ENCODE measurements around the gene SCN9A. TPM values are rescaled to one million over a fixed set of nuclear protein-coding genes. Genes with fewer than 3 reads are reported as not detected.

The SCN9A gene
- total RNA-seq = under 1 TPM; 0.14 to 0.17 TPM
- polyA plus RNA-seq (2013, experiment 1 of 2) = 0.42 TPM
- polyA plus RNA-seq (2013, experiment 2 of 2) = 0.23 TPM
- 0 to 4.3 (median 0.13) reads per million in 172 experiments for total RNA-seq

DNA sequence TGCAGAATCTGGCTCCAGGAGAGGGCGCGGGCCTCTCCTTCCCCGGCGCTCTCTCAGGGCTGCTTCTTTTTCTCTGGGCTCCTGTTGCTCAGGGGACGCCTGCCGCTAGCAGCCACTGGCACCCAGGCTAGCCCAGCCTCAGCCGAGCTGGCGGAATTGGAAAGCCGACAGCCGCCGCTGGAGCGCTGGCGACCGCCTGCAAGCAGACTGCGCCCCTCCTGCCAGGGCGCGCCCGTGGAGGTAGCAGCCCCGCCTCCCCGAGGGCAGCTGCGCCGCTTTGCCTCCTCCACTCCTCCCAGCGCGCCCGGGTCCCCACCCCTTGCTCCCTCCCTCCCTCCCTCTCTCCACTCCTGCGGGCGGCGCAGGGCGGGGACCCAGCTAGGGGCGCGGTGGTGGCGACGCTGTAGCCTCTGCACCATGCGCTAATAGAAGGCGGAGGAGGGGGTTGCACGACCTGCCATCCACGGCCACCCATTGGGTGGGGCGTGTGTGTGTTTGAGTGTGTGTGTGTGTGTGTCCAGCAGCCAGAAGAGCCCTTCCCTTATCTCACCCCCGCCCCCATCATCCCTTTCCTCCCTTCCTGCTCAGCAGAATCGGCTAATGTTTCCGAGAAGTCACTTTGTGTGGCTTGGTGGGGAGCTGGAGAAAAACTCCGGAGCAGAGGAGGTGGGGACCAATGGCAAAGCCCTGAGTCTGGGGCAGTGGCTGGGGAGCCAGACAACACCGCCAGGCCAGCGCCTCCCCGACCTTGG is at the start of gene SCN9A:
Gene SCN9A (minus strand): TSS at position 209 of the 752 bp plus-strand sequence. CDS start 64,188 bp downstream, outside the sequence.
- peaks cover 7 to 14% of the 10 kb centered on the region in 2 experiments for H3K27me3 ChIP-seq (ENCODE audit: control insufficient read depth in 1 of 2, insufficient read depth in 2 of 2, low read length in 2 of 2)
- peaks cover 0 to 11% of the 10 kb centered on the region in 2 experiments for H3K9me3 ChIP-seq (ENCODE audit: control insufficient read depth in 1 of 2, insufficient read depth in 1 of 2, low read length in 2 of 2)
- H3K36me3 ChIP-seq (ENCODE audit: insufficient read depth, low read length) = no peaks in the 10 kb centered on the region
- DNase-seq (peak in 5 of 14 experiments; percentile 5 to 40 (median 9)), ATAC-seq (ENCODE audit: poor library complexity) (peak; percentile 63)
- TF ChIP-seq, protein P1, sequence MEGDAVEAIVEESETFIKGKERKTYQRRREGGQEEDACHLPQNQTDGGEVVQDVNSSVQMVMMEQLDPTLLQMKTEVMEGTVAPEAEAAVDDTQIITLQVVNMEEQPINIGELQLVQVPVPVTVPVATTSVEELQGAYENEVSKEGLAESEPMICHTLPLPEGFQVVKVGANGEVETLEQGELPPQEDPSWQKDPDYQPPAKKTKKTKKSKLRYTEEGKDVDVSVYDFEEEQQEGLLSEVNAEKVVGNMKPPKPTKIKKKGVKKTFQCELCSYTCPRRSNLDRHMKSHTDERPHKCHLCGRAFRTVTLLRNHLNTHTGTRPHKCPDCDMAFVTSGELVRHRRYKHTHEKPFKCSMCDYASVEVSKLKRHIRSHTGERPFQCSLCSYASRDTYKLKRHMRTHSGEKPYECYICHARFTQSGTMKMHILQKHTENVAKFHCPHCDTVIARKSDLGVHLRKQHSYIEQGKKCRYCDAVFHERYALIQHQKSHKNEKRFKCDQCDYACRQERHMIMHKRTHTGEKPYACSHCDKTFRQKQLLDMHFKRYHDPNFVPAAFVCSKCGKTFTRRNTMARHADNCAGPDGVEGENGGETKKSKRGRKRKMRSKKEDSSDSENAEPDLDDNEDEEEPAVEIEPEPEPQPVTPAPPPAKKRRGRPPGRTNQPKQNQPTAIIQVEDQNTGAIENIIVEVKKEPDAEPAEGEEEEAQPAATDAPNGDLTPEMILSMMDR (IDR thresholded peaks at IDR 0.05) = no peak
- ChIA-PET CTCF (no interaction called here), POLR2A (no interaction called here)
- no peak within 1 kb of the TSS for H3K27ac Mint-ChIP-seq
- no peaks in the 10 kb centered on the region for H3K36me3 Mint-ChIP-seq (ENCODE audit: low read depth)
- no peaks in the 10 kb centered on the region for H3K9me3 Mint-ChIP-seq
- intact Hi-C loops (cut with DNase I, micrococcal nuclease) = no loop called here
- peak within 1 kb of the TSS; percentile 30 for H3K4me3 ChIP-seq (ENCODE audit: low read length)
- peak within 1 kb of the TSS; percentile 77 for H3K4me3 Mint-ChIP-seq
- H3K4me1 Mint-ChIP-seq (ENCODE audit: low read depth) = peaks cover 20% of the 10 kb centered on the region
- H3K27ac ChIP-seq (ENCODE audit: low read depth in 1 of 2, low read length in 2 of 2) = no peak within 1 kb of the TSS
- H3K4me1 ChIP-seq (ENCODE audit: insufficient read depth, low read length) = peaks cover 5% of the 10 kb centered on the region
- peaks cover 41% of the 10 kb centered on the region for H3K27me3 Mint-ChIP-seq

DNA sequence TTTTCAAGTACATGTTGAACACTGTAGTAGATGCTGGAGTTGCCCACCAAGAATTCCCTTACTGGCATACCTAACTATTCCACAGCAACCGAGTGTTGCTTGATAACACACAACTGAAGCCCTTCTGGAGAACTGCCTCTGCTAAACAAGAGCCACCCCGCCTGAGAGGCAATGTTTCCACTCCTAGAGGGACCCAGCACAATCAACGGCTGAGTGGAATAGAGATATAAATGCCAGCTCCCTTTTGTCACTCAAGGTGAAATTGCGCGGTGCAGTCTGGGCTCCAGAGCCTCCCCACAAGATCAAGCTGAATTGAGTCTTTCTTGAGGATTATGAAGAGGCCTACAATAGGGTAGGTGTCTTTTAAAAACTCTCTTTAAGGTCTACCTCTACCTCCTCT is 49.1 kb upstream of the SCN9A start:
- CTCF ChIA-PET = no interaction called here
- DNase-seq = no peak
- H3K36me3 ChIP-seq (ENCODE audit: insufficient read depth, low read length) = no peaks in the 10 kb centered on the region
- POLR2A ChIA-PET = no interaction called here
- no peak overlapping the region for H3K27ac Mint-ChIP-seq
- intact Hi-C loops (cut with DNase I, micrococcal nuclease) = no loop called here
- no peaks in the 10 kb centered on the region for H3K4me1 Mint-ChIP-seq (ENCODE audit: low read depth)
- no peak overlapping the region for H3K27ac ChIP-seq (ENCODE audit: low read depth in 1 of 2, low read length in 2 of 2)
- no peaks in the 10 kb centered on the region for H3K27me3 Mint-ChIP-seq
- no peaks in the 10 kb centered on the region for H3K9me3 ChIP-seq (ENCODE audit: control insufficient read depth in 1 of 2, insufficient read depth in 1 of 2, low read length in 2 of 2)
- no peaks in the 10 kb centered on the region for H3K27me3 ChIP-seq (ENCODE audit: control insufficient read depth in 1 of 2, insufficient read depth in 2 of 2, low read length in 2 of 2)
- TF ChIP-seq, protein P1 (IDR thresholded peaks at IDR 0.05) = no peak
- no peak overlapping the region for H3K4me3 ChIP-seq (ENCODE audit: low read length)
- no peaks in the 10 kb centered on the region for H3K36me3 Mint-ChIP-seq (ENCODE audit: low read depth)
- H3K4me3 Mint-ChIP-seq = no peak overlapping the region
- no peaks in the 10 kb centered on the region for H3K9me3 Mint-ChIP-seq
- H3K4me1 ChIP-seq (ENCODE audit: insufficient read depth, low read length) = no peaks in the 10 kb centered on the region
- no peak for ATAC-seq (ENCODE audit: poor library complexity)

DNA sequence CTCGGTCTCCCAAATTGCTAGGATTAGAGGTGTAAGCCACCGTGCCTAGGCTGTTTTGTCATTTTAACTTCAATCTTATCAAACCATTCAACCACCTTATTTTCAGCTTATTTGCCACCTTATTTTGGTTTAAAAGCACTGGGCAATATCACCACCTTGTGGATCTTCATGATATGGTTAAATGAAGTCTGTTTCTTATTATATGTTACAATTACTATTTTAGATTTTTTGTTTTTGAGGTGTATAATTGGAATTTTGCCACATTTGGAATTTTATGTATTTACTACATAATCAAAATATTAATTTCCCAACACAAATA is 43.8 kb upstream of the SCN9A start:
- H3K4me3 Mint-ChIP-seq = no peak overlapping the region
- TF ChIP-seq, protein P1 (IDR thresholded peaks at IDR 0.05) = no peak

More for the DNA sequence above, 43.8 kb upstream of the SCN9A start:
- Histone ChIP-seq H3K4me1 (ENCODE audit: insufficient read depth, low read length) (no peaks in the 10 kb centered on the region), H3K4me3 (ENCODE audit: low read length) (no peak overlapping the region), H3K27me3 (ENCODE audit: control insufficient read depth in 1 of 2, insufficient read depth in 2 of 2, low read length in 2 of 2) (no peaks in the 10 kb centered on the region), H3K9me3 (ENCODE audit: control insufficient read depth in 1 of 2, insufficient read depth in 1 of 2, low read length in 2 of 2) (no peaks in the 10 kb centered on the region), H3K36me3 (ENCODE audit: insufficient read depth, low read length) (no peaks in the 10 kb centered on the region), H3K27ac (ENCODE audit: low read depth in 1 of 2, low read length in 2 of 2) (no peak overlapping the region)
- H3K9me3 Mint-ChIP-seq = no peaks in the 10 kb centered on the region
- ChIA-PET POLR2A (no interaction called here), CTCF (no interaction called here)
- H3K36me3 Mint-ChIP-seq (ENCODE audit: low read depth) = no peaks in the 10 kb centered on the region
- no peak for ATAC-seq (ENCODE audit: poor library complexity)
- intact Hi-C loops (cut with DNase I, micrococcal nuclease) = no loop called here
- no peaks in the 10 kb centered on the region for H3K4me1 Mint-ChIP-seq (ENCODE audit: low read depth)
- H3K27me3 Mint-ChIP-seq = no peaks in the 10 kb centered on the region
- DNase-seq = no peak
- H3K27ac Mint-ChIP-seq = no peak overlapping the region

Data from CD4-positive, alpha-beta T cell (primary cell).